Immature natural killer cell (primary cell): ENCODE data around the gene CAMK2N2. TPM values are rescaled to one million over a fixed set of nuclear protein-coding genes. Genes with fewer than 3 reads are reported as not detected.

ENCODE experiments used
- DNase-seq, 3 donors: peaks; one replicate each; pipeline ENCODE4 v3.0.0; 2022; ENCODE audit warnings: mixed read lengths in 1 of 3
- H3K27ac Mint-ChIP-seq, 6 donors: one replicate each; pipeline ENCODE4 v1.8.0; 2020; ENCODE audit warnings: mixed read lengths in 6 of 6, mild to moderate bottlenecking in 5 of 6, inconsistent platforms in 4 of 6, moderate library complexity in 3 of 6
- H3K27me3 Mint-ChIP-seq, 3 donors: one replicate each; pipeline ENCODE4 v1.8.0; 2020 to 2021; ENCODE audit warnings: low read depth in 3 of 3, mild to moderate bottlenecking in 3 of 3, mixed read lengths in 3 of 3, moderate library complexity in 3 of 3, inconsistent platforms in 1 of 3
- H3K36me3 Mint-ChIP-seq, 3 donors: one replicate each; pipeline ENCODE4 v1.8.0; 2020; ENCODE audit warnings: mixed read lengths in 3 of 3, inconsistent platforms in 2 of 3, mild to moderate bottlenecking in 2 of 3
- H3K4me1 Mint-ChIP-seq, 2 donors: one replicate each; pipeline ENCODE4 v1.8.0; 2020; ENCODE audit warnings: inconsistent platforms in 2 of 2, mild to moderate bottlenecking in 2 of 2, mixed read lengths in 2 of 2, moderate library complexity in 1 of 2
- H3K4me3 Mint-ChIP-seq, 5 donors: one replicate each; pipeline ENCODE4 v1.8.0; 2020; ENCODE audit warnings: mild to moderate bottlenecking in 5 of 5, mixed read lengths in 5 of 5, inconsistent platforms in 3 of 5, moderate library complexity in 3 of 5
- H3K9me3 Mint-ChIP-seq, 6 donors: one replicate each; pipeline ENCODE4 v1.8.0; 2020; ENCODE audit warnings: mild to moderate bottlenecking in 6 of 6, mixed read lengths in 6 of 6, inconsistent platforms in 4 of 6, moderate library complexity in 3 of 6
- polyA plus RNA-seq, 3 donors: library from polyadenylated mRNA; unstranded; fragments of 300-500 nt; fragmentation: Illumina TruSeq; gene quantifications; one replicate each; pipeline ENCODE4 v1.2.3, GENCODE V29; 2021

Gene CAMK2N2
- polyA plus RNA-seq, 3 donors from 2014 or later = not detected

GRCh38 chr3:184231671-184232070 lies 29.7 kb downstream of the CAMK2N2 start:
- no peak for DNase-seq
- Mint-ChIP-seq H3K4me1 (peaks cover 8 to 14% of the 10 kb centered on the region in 2 donors), H3K9me3 (no peaks in the 10 kb centered on the region), H3K4me3 (peak overlapping the region; percentile 70 to 88 (median 84)), H3K27ac (no peak overlapping the region), H3K36me3 (peaks cover 0 to 3% (median 0%) of the 10 kb centered on the region in 3 donors), H3K27me3 (peaks cover 11 to 26% (median 19%) of the 10 kb centered on the region in 3 donors)

GRCh38 chr3:184230603-184231528 lies 30.5 kb downstream of the CAMK2N2 start:
- Mint-ChIP-seq H3K27ac (no peak overlapping the region), H3K36me3 (peaks cover 0 to 3% (median 0%) of the 10 kb centered on the region in 3 donors), H3K27me3 (peaks cover 11 to 26% (median 19%) of the 10 kb centered on the region in 3 donors), H3K4me3 (peak overlapping the region; percentile 70 to 88 (median 84)), H3K9me3 (no peaks in the 10 kb centered on the region), H3K4me1 (peaks cover 8 to 14% of the 10 kb centered on the region in 2 donors)
- DNase-seq = no peak

- Mint-ChIP-seq H3K4me1 (peaks cover 8 to 14% of the 10 kb centered on the region in 2 donors), H3K4me3 (peak overlapping the region in 1 of 5 donors; percentile 29), H3K36me3 (peaks cover 0 to 3% (median 0%) of the 10 kb centered on the region in 3 donors), H3K27me3 (peaks cover 11 to 30% (median 16%) of the 10 kb centered on the region in 3 donors), H3K9me3 (no peaks in the 10 kb centered on the region), H3K27ac (no peak overlapping the region)
- DNase-seq = no peak
These were observed 31.2 kb downstream of the CAMK2N2 start for GRCh38 chr3:184230081-184230602.

GRCh38 chr3:184229394-184230080 lies 31.8 kb downstream of the CAMK2N2 start, which contains the start of gene VWA5B2:
VWA5B2 (plus strand) TSS chr3:184229585; CDS start chr3:184230529, 944 bp downstream.
- Mint-ChIP-seq H3K4me3 (peak within 1 kb of the TSS; percentile 52 to 73 (median 64)), H3K27me3 (peaks cover 11 to 32% (median 16%) of the 10 kb centered on the region in 3 donors), H3K36me3 (peaks cover 0 to 3% (median 0%) of the 10 kb centered on the region in 3 donors), H3K9me3 (no peaks in the 10 kb centered on the region), H3K27ac (no peak within 1 kb of the TSS), H3K4me1 (peaks cover 8 to 14% of the 10 kb centered on the region in 2 donors)
- DNase-seq = peak; percentile 73 to 79 (median 77)

DNA sequence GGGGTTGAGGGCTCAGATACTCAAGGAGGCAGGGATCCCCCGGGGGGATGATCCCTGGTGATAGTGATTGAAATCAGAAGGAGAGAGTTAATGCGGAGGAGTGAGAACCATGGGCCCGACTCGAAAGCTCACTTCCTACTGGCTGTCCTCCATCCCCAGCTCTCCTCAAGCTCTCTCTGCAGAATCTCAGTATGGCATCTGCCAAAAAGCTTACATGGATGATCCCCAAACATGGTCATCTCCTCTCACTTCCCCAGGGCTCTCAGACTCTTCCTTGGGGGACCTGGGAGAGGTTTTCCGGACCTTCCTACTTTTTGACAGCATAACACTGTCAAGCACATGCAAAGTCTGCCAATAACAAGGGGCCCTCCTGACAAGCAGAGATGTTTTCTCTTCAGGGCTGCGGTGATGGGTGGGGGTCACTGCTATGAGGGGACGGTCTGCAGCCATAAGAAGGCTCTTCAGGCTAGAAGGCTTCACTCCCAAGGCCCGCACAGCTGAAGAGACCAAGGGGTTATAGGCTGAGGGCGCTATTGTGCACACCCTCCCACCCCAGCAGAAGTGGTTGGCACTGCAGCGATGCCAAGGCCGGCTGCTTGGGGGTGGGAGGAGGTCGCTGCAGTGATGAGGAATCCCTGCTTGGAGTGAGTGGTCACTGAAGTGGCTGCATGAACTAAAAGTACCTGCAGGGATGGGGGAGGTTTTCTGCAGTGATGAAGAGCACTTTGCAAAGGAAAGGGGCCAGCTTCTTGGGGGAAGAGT lies 32.8 kb downstream of the CAMK2N2 start:
- peaks cover 11 to 28% (median 21%) of the 10 kb centered on the region in 3 donors for H3K27me3 Mint-ChIP-seq

DNA sequence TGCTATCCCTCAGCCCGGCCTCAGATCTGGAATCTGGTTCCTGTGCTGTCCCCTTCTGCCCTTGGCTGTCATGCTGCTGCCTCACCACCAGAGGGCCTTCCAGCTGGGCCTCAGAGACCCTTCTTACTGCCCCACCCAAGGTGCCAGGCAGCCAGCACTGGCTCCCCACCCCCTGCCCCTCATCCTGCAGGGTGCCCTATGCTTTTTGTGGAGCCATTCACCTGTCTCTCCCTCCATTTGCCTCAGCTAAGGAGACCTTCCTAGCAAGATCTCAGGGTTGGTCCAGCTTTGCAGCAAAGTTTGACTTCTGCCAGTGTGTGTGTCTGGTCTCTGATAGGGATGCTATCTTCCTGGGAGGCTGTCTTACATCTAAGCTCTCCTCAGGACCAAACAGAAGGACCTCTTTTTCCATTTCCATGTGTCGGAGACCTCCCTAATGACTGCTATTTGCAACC lies 33.8 kb downstream of the CAMK2N2 start:
- no peak overlapping the region for H3K4me3 Mint-ChIP-seq
- H3K9me3 Mint-ChIP-seq = no peaks in the 10 kb centered on the region
- peaks cover 14 to 28% (median 20%) of the 10 kb centered on the region in 3 donors for H3K27me3 Mint-ChIP-seq
- DNase-seq = peak; percentile 49 to 50 (median 50)
- no peak overlapping the region for H3K27ac Mint-ChIP-seq
- H3K36me3 Mint-ChIP-seq = peaks cover 0 to 3% (median 0%) of the 10 kb centered on the region in 3 donors
- H3K4me1 Mint-ChIP-seq = peaks cover 8 to 14% of the 10 kb centered on the region in 2 donors

More for the DNA sequence above, 32.8 kb downstream of the CAMK2N2 start:
- Mint-ChIP-seq H3K27ac (no peak overlapping the region), H3K4me3 (peak overlapping the region; percentile 50 to 68 (median 62)), H3K36me3 (peaks cover 0 to 3% (median 0%) of the 10 kb centered on the region in 3 donors), H3K9me3 (no peaks in the 10 kb centered on the region), H3K4me1 (peaks cover 8 to 14% of the 10 kb centered on the region in 2 donors)
- no peak for DNase-seq

DNA sequence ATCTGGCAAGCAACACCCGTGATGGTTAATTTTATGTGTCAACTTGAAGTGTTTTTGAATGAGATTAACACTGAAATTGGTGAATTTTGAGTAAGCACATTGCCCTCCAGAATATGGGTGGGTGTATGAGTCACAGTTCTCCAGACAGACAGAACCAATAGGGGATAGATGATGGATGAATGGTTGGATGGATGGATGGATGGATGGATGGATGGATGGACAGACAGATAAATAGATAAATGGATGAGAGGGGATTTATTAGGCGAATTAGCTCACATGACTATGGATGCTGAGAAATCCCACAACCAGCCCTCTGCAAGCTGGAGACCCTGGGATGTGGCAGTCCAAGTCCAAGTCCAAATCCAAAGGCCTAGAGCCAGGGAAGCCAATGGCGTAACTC lies 37.4 kb downstream of the CAMK2N2 start:
- DNase-seq = no peak
- H3K27me3 Mint-ChIP-seq = peaks cover 2 to 14% (median 10%) of the 10 kb centered on the region in 3 donors
- peaks cover 0 to 5% of the 10 kb centered on the region in 2 donors for H3K4me1 Mint-ChIP-seq
- H3K27ac Mint-ChIP-seq = no peak overlapping the region
- H3K4me3 Mint-ChIP-seq = no peak overlapping the region
- H3K36me3 Mint-ChIP-seq = no peaks in the 10 kb centered on the region
- no peaks in the 10 kb centered on the region for H3K9me3 Mint-ChIP-seq

- Mint-ChIP-seq H3K36me3 (no peaks in the 10 kb centered on the region), H3K4me3 (no peak overlapping the region), H3K9me3 (no peaks in the 10 kb centered on the region), H3K27ac (no peak overlapping the region), H3K4me1 (no peaks in the 10 kb centered on the region), H3K27me3 (peaks cover 2 to 12% (median 10%) of the 10 kb centered on the region in 3 donors)
- no peak for DNase-seq
These were observed 38.8 kb downstream of the CAMK2N2 start for GRCh38 chr3:184222521-184222920.

GRCh38 chr3:184218814-184219213 lies 42.5 kb downstream of the CAMK2N2 start:
- no peak for DNase-seq
- Mint-ChIP-seq H3K4me1 (no peaks in the 10 kb centered on the region), H3K36me3 (no peaks in the 10 kb centered on the region), H3K9me3 (no peaks in the 10 kb centered on the region), H3K4me3 (no peak overlapping the region), H3K27ac (no peak overlapping the region), H3K27me3 (peaks cover 4 to 8% (median 6%) of the 10 kb centered on the region in 3 donors)

DNA sequence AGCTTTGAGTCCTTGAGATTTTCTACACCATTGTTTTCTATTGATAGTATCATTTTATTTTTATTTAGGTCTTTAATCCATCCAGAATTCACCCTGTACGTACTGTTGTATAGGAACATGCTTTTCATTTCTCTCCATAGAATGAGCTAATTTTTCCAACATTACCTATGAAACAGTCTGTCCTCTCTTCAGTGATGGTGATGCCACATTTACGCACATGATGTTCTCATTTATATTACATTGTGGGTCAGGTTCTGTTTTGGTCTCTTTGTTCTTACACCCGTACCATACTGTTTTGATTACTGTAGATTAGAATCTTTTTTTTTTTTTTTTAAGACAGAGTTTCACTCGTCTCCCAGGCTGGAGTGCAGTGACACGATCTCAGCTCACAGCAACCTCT lies 49.6 kb downstream of the CAMK2N2 start:
- H3K36me3 Mint-ChIP-seq = no peaks in the 10 kb centered on the region
- H3K4me1 Mint-ChIP-seq = no peaks in the 10 kb centered on the region
- no peak overlapping the region for H3K27ac Mint-ChIP-seq
- no peak overlapping the region for H3K4me3 Mint-ChIP-seq
- no peaks in the 10 kb centered on the region for H3K9me3 Mint-ChIP-seq
- no peak for DNase-seq
- peaks cover 0 to 7% (median 4%) of the 10 kb centered on the region in 3 donors for H3K27me3 Mint-ChIP-seq

- H3K9me3 Mint-ChIP-seq = no peaks in the 10 kb centered on the region
- H3K4me1 Mint-ChIP-seq = no peaks in the 10 kb centered on the region
- peaks cover 0 to 7% (median 4%) of the 10 kb centered on the region in 3 donors for H3K27me3 Mint-ChIP-seq
These were observed 50.1 kb downstream of the CAMK2N2 start for GRCh38 chr3:184211297-184211696.

More at GRCh38 chr3:184211297-184211696, 50.1 kb downstream of the CAMK2N2 start:
- Mint-ChIP-seq H3K27ac (no peak overlapping the region), H3K4me3 (no peak overlapping the region), H3K36me3 (no peaks in the 10 kb centered on the region)
- DNase-seq = no peak
